Measurements from ENCODE around the gene CLCN7.

DNA sequence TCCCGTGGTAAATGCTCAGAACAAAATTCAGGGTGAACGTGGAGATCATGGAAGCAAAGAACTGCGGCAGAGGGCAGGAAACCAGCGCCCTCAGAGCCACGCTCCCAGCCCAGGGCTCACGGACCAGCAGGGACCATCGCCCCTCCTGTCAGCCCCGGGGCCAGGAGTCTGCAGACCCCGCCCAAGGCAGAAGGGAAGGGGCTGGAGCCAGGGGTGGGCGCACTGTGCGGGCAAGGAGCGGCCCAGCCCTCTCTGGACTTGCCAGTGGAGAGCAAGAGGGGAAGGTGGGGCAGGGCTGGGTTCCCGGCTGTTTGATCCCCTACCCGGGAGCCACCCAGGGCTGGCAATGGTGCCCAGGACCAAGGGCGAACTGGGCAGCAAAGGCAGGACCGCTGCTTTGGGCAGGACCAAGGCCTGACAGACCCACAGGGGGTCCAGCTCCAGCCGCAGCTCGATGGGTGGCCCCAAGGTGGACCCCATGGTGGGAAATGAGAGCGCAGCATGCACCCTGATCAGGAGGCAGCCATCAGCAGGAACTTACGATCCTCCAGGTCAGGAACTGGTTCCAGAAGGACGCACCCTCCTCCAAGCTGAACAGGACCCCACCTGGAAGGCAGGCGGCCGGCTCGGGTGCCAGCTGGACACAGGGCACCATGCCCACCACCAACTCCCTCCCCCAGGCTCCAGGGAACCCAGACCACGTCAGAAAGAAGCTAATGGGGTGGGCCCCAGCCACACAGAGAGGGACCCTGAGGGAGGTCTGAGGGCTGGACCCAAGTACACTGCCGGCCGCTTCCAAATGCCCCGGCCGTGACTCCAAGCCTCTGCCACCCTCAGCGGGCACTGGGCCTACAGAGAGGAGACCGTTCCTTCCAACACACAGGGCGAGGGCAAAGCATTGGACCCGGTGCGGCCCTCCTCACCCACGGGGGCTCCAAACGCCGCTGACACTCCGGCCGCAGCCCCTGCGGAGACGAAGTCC, 19.3 kb downstream of the CLCN7 start:
- TF ChIP-seq EZH2 (IDR thresholded peaks at IDR 0.05; ENCODE audit: borderline replicate concordance, insufficient read depth, low read length, poor library complexity, severe bottlenecking) (no peak), POLR2AphosphoS5 (IDR thresholded peaks at IDR 0.05) (no peak), EP300 (conservative IDR thresholded peaks at IDR 0.05; ENCODE audit: poor library complexity, severe bottlenecking) (no peak), RAD21 (conservative IDR thresholded peaks at IDR 0.05) (no peak), REST (IDR thresholded peaks at IDR 0.05; ENCODE audit: borderline replicate concordance) (no peak), SMC3 (conservative IDR thresholded peaks at IDR 0.05; ENCODE audit: poor library complexity) (no peak), TAF1 (IDR thresholded peaks at IDR 0.05; ENCODE audit: low read depth) (no peak)
- TF ChIP-seq, protein P1, sequence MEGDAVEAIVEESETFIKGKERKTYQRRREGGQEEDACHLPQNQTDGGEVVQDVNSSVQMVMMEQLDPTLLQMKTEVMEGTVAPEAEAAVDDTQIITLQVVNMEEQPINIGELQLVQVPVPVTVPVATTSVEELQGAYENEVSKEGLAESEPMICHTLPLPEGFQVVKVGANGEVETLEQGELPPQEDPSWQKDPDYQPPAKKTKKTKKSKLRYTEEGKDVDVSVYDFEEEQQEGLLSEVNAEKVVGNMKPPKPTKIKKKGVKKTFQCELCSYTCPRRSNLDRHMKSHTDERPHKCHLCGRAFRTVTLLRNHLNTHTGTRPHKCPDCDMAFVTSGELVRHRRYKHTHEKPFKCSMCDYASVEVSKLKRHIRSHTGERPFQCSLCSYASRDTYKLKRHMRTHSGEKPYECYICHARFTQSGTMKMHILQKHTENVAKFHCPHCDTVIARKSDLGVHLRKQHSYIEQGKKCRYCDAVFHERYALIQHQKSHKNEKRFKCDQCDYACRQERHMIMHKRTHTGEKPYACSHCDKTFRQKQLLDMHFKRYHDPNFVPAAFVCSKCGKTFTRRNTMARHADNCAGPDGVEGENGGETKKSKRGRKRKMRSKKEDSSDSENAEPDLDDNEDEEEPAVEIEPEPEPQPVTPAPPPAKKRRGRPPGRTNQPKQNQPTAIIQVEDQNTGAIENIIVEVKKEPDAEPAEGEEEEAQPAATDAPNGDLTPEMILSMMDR (IDR thresholded peaks at IDR 0.05; ENCODE audit: poor library complexity, severe bottlenecking) = no peak
